ENCODE measurements around the gene KXD1.

DNA sequence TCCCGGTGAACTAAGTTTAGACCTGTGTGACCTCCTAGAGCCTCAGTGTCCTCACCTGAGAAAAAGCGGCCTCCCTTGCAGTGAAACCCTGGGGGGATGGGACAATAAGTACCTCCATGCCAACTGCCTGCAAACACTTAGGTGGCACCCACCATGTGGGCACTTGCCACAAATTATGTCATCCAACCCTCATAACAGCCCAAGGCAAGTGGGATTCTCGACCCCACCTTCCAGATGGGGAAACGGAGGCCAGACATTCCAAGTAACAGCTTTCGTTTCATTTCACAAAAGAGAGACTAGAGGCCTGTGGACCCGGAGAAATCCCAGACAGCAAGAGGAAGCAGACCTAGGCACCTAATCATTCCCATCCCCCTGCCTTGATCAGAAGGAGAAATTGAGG, 37.8 kb downstream of the KXD1 start:
- TF ChIP-seq USF1 (IDR thresholded peaks at IDR 0.05; ENCODE audit: borderline replicate concordance, low read depth) (no peak), EP300 (IDR thresholded peaks at IDR 0.05; ENCODE audit: borderline replicate concordance in 1 of 2, low read depth in 1 of 2, low read length in 1 of 2) (no peak), TCF12 (IDR thresholded peaks at IDR 0.05) (no peak), REST (IDR thresholded peaks at IDR 0.05; ENCODE audit: low read depth, low read length) (no peak), SMC3 (IDR thresholded peaks at IDR 0.05; ENCODE audit: low read depth, low read length) (no peak), POLR2AphosphoS5 (IDR thresholded peaks at IDR 0.05; ENCODE audit: low read depth, low read length) (no peak), JUND (IDR thresholded peaks at IDR 0.05) (no peak), IRF3 (IDR thresholded peaks at IDR 0.05; ENCODE audit: low read depth, low read length) (no peak), FOXM1 (IDR thresholded peaks at IDR 0.05; ENCODE audit: low read depth) (no peak), RAD21 (IDR thresholded peaks at IDR 0.05; ENCODE audit: low read length) (no peak)
- TF ChIP-seq, protein P1, sequence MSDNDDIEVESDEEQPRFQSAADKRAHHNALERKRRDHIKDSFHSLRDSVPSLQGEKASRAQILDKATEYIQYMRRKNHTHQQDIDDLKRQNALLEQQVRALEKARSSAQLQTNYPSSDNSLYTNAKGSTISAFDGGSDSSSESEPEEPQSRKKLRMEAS (IDR thresholded peaks at IDR 0.05; ENCODE audit: low read depth) = no peak
- TF ChIP-seq, protein P2, sequence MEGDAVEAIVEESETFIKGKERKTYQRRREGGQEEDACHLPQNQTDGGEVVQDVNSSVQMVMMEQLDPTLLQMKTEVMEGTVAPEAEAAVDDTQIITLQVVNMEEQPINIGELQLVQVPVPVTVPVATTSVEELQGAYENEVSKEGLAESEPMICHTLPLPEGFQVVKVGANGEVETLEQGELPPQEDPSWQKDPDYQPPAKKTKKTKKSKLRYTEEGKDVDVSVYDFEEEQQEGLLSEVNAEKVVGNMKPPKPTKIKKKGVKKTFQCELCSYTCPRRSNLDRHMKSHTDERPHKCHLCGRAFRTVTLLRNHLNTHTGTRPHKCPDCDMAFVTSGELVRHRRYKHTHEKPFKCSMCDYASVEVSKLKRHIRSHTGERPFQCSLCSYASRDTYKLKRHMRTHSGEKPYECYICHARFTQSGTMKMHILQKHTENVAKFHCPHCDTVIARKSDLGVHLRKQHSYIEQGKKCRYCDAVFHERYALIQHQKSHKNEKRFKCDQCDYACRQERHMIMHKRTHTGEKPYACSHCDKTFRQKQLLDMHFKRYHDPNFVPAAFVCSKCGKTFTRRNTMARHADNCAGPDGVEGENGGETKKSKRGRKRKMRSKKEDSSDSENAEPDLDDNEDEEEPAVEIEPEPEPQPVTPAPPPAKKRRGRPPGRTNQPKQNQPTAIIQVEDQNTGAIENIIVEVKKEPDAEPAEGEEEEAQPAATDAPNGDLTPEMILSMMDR (IDR thresholded peaks at IDR 0.05) = no peak
- TF ChIP-seq, protein P3, sequence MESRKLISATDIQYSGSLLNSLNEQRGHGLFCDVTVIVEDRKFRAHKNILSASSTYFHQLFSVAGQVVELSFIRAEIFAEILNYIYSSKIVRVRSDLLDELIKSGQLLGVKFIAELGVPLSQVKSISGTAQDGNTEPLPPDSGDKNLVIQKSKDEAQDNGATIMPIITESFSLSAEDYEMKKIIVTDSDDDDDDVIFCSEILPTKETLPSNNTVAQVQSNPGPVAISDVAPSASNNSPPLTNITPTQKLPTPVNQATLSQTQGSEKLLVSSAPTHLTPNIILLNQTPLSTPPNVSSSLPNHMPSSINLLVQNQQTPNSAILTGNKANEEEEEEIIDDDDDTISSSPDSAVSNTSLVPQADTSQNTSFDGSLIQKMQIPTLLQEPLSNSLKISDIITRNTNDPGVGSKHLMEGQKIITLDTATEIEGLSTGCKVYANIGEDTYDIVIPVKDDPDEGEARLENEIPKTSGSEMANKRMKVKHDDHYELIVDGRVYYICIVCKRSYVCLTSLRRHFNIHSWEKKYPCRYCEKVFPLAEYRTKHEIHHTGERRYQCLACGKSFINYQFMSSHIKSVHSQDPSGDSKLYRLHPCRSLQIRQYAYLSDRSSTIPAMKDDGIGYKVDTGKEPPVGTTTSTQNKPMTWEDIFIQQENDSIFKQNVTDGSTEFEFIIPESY (IDR thresholded peaks at IDR 0.05; ENCODE audit: borderline replicate concordance, low read depth) = no peak
- TF ChIP-seq, protein P4, sequence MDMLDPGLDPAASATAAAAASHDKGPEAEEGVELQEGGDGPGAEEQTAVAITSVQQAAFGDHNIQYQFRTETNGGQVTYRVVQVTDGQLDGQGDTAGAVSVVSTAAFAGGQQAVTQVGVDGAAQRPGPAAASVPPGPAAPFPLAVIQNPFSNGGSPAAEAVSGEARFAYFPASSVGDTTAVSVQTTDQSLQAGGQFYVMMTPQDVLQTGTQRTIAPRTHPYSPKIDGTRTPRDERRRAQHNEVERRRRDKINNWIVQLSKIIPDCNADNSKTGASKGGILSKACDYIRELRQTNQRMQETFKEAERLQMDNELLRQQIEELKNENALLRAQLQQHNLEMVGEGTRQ (IDR thresholded peaks at IDR 0.05; ENCODE audit: borderline replicate concordance, low read depth, low read length) = no peak

Data from SK-N-SH (cell line).